ENCODE measurements around the gene PPM1L. TPM values are rescaled to one million over a fixed set of nuclear protein-coding genes. Genes with fewer than 3 reads are reported as not detected.
"Not testable (repeated sequence)": the region's sequence is repeated elsewhere in the genome, so short reads cannot be mapped to it uniquely, and the experiment has no call there.

PPM1L gene
- total RNA-seq, 1 donor from 2014 or later: 2.7 TPM

DNA sequence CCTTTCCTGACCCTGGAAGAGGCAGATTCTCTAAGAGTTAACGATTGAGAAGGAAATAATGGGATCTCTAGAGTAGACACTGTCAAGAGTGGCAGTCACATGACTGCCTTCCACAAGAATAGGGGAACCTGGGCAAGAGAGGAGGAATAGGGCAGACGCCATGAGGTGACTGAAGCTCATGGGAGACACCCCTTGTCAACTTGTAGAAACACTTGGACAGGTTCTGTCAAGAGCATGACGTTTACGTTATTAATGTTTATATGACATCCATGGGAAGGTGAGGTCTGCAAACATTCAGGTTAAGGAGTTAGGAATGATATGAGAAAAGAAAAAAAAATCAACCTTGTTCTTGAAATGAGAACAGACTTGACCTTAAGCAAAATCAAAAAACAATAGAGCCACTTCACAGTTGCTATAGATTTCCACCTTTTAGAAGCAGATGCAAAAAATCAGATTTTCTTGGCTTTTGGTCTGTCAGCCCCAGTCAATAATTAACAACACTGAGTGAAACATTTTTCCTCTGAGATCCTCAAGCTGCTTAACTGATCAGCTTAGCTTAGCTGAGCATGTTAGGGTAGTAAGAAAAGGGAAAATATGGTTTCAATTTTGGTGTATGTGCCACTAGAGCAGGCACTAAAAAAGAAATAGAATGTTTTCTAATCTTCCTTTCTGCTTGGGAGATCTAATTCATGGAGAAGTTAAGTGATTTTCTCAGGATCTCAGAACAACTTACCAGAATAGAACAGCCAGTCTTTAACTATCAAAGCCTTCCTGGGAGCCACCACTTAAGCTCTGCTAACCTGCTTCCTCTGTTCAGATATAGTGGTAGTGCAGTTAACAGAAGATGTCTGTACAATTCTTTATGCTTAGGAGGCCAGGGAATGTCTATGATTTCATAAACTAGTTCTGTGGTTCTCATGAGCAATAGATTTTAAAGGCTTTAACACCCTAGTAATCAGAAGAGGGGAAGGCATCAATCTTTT, 232.2 kb downstream of the PPM1L start:
- Mint-ChIP-seq H3K9me3 (no peaks in the 10 kb centered on the region), H3K4me1 (no peaks in the 10 kb centered on the region), H3K36me3 (ENCODE audit: low read depth) (no peaks in the 10 kb centered on the region), H3K27me3 (no peaks in the 10 kb centered on the region), H3K27ac (no peak overlapping the region), H3K4me3 (no peak overlapping the region)
- DNase-seq: no peak
- intact Hi-C loops (cut with micrococcal nuclease): no loop called here

DNA sequence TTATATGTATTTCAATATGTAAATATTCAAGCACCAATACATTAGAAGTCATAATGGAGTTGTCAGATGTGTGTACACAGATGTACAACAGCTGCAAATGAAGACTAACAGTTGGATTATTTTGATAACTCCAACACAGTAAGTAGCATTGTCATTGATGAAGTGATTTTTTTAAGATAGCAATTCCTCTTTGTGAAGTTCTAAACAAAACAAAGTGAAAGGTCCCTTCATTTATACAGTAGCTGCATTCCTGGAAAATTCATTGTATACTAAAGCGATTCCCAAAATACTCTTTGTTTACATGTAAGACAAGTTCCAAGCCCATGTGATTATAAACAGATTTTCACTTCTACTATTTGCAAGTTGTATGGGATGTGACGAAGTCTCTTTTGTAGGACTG, 234.4 kb downstream of the PPM1L start:
- Mint-ChIP-seq H3K36me3 (ENCODE audit: low read depth) (no peaks in the 10 kb centered on the region), H3K4me1 (no peaks in the 10 kb centered on the region), H3K27ac (no peak overlapping the region), H3K9me3 (no peaks in the 10 kb centered on the region), H3K4me3 (no peak overlapping the region), H3K27me3 (no peaks in the 10 kb centered on the region)
- DNase-seq: no peak
- intact Hi-C loops (cut with micrococcal nuclease): no loop called here

DNA sequence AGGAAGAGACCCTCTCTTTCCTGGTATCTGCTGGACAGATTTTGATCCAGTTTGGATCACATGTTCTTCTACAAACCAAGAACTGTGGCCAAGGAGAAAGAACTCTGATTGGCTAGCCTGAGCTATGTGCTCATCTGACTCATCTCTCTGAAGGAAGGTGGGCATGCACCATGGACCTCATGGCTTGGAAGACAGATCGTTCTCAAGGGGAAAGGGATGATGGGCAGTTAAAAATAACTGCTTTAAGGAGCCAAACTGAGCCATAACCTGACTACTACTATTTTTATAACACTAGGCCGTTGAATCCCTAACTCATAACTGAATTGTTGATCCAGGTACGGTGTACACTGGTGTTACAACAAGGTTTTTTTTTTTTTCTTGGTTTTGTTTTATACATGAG, 236.7 kb downstream of the PPM1L start:
- no peak for DNase-seq
- H3K36me3 Mint-ChIP-seq (ENCODE audit: low read depth): no peaks in the 10 kb centered on the region
- intact Hi-C loops (cut with micrococcal nuclease): no loop called here
- no peak overlapping the region for H3K4me3 Mint-ChIP-seq
- no peak overlapping the region for H3K27ac Mint-ChIP-seq
- H3K27me3 Mint-ChIP-seq: peaks cover 3% of the 10 kb centered on the region
- peaks cover 4% of the 10 kb centered on the region for H3K9me3 Mint-ChIP-seq
- no peaks in the 10 kb centered on the region for H3K4me1 Mint-ChIP-seq

DNA sequence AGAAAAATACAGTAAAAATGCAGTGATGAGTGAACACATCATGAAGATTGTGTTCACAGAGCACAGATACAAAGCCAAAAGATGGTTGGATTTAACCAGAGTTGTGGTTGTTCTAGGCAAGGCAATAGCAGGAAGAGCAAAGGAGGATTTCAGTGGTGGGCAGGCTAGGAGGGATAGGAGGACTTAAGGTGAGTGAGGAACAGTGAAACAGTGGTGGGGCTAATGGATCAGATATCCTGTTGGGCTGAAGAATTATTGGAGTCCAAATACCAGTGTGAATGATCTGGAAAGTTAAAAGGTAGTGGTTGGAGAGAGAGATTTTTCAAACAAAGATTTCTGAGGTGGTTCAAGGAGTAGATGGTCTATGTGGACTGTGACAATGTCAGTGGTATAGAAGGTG, 240.8 kb downstream of the PPM1L start:
- Mint-ChIP-seq H3K36me3 (ENCODE audit: low read depth) (no peaks in the 10 kb centered on the region), H3K27me3 (peaks cover 3% of the 10 kb centered on the region), H3K9me3 (peaks cover 4% of the 10 kb centered on the region), H3K4me3 (no peak overlapping the region), H3K4me1 (peaks cover 4% of the 10 kb centered on the region), H3K27ac (no peak overlapping the region)
- DNase-seq: no peak
- intact Hi-C loops (cut with micrococcal nuclease): no loop called here

DNA sequence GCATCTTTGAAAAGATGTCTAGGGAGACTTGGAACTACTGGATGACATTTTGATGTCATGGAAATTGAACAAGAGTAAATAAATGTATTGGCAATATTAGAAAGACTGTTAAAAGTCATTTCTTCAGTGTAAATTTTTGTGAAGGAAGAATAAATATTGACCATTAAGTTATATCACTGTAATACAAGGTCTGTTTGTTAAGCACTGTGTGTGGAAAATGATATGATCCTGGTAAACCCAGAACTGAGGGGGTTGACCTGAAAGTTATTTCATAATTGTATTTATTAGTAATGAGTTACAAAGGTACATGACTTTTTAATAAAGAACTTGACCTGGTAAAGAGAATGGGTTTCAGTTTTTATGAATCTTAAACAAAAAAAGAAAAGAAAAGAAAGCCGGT, 242.6 kb downstream of the PPM1L start:
- no peak for DNase-seq
- peaks cover 4% of the 10 kb centered on the region for H3K9me3 Mint-ChIP-seq
- no peaks in the 10 kb centered on the region for H3K36me3 Mint-ChIP-seq (ENCODE audit: low read depth)
- intact Hi-C loops (cut with micrococcal nuclease): no loop called here
- no peak overlapping the region for H3K4me3 Mint-ChIP-seq
- peaks cover 3% of the 10 kb centered on the region for H3K27me3 Mint-ChIP-seq
- peaks cover 4% of the 10 kb centered on the region for H3K4me1 Mint-ChIP-seq
- no peak overlapping the region for H3K27ac Mint-ChIP-seq

DNA sequence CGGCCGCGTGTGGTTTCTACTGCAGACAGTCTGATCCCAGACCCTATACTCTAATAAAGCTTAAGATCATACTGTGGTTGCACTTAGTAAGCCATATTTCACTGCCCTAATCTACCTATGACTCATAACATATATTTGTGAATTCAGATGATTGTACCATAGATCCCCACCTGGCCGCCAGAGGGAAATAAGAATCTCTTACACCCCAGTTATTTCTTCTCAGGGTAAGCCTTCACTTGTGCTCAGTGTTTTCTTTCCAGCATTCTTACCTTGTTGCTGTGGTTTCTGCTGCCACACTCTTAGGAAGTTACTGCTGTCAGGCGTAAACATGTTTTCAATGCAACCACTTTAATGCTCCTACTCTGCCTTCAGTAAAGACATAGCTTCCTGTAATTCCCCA, 243.2 kb downstream of the PPM1L start:
- intact Hi-C loops (cut with micrococcal nuclease): no loop called here
- H3K4me3 Mint-ChIP-seq: no peak overlapping the region
- no peak overlapping the region for H3K27ac Mint-ChIP-seq
- no peaks in the 10 kb centered on the region for H3K36me3 Mint-ChIP-seq (ENCODE audit: low read depth)
- DNase-seq: no peak
- H3K27me3 Mint-ChIP-seq: peaks cover 3% of the 10 kb centered on the region
- peaks cover 4% of the 10 kb centered on the region for H3K9me3 Mint-ChIP-seq
- peaks cover 4% of the 10 kb centered on the region for H3K4me1 Mint-ChIP-seq

DNA sequence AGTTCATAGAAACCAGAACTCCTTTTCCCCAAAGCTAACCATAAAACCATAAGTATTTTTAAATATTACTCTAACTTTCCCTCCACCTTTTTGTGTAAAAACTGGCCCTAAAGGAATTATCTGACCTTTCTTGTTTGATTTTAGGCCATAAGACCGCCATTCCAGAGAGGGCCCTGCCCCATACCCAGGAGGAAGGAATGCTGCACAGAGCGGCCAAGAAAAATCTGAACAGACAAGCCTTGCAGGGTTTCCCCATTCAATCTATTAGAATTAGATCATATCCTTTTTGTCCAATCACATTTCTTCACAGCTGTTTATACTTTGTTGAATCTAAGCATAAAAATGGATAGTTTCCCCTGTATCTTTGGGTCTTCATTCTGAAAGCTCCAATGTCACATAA, 252.1 kb downstream of the PPM1L start:
- intact Hi-C loops (cut with micrococcal nuclease): no loop called here
- no peak for DNase-seq
- Mint-ChIP-seq H3K27ac (no peak overlapping the region), H3K9me3 (peaks cover 20% of the 10 kb centered on the region), H3K4me1 (no peaks in the 10 kb centered on the region), H3K27me3 (peaks cover under 1% of the 10 kb centered on the region), H3K4me3 (no peak overlapping the region), H3K36me3 (ENCODE audit: low read depth) (no peaks in the 10 kb centered on the region)

DNA sequence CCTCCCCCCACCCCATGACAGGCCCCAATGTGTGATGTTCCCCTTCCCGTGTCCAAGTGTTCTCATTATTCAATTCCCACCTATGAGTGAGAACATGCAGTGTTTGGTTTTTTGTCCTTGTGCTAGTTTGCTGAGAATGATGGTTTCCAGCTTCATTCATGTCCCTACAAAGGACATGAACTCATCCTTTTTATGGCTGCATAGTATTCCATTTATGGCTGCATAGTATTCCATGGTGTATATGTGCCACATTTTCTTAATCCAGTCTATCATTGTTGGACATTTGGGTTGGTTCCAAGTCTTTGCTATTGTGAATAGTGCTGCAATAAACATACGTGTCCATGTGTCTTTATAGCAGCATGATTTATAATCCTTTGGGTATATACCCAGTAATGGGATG, 254.1 kb downstream of the PPM1L start:
- H3K9me3 Mint-ChIP-seq: peaks cover 19% of the 10 kb centered on the region
- H3K27ac Mint-ChIP-seq; H3K36me3 Mint-ChIP-seq (ENCODE audit: low read depth); DNase-seq; H3K4me3 Mint-ChIP-seq; H3K27me3 Mint-ChIP-seq; H3K4me1 Mint-ChIP-seq; intact Hi-C loops (cut with micrococcal nuclease): not testable (repeated sequence)

DNA sequence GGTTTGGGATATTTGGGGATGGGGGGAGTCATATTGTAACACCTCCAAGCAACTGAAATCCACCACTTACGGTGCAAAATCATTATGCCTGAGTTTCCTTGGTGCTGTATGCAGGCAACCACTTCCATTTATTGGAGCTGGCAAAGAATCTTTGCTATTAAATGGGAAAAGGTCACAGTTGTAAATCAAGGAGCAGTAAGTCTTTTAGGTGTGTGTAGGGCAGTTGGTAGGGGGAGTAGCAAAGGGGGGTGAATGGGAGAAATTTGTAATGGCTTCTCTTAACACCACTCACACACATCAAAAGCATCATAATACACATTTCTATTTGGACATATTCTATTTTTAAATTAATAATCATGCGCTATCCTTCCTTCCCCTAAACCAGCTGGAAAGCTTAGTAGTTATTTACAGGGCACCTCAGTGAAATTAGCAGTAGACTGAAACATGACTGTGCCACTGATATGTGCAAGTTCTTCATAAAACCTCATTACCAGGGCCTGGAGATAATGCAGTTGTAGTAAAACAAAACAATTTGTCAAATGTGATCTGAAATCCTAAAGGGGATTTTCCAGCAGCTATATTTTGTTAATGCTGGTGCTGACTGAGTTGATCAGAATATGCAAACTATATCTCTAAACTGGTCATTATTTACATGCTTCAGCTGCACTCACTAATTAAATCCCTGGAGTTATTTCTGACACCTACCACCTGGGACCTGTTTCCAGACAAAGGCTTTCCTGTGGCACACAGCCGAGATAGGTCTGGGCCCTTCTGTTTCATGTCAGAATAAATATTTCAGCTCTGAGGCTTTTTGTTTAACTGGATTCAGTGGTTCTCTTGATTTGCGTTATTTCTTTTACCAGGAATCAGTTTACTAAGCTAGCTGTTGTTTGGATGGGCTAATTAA, 259.1 kb downstream of the PPM1L start:
- Mint-ChIP-seq H3K36me3 (ENCODE audit: low read depth) (no peaks in the 10 kb centered on the region), H3K27ac (no peak overlapping the region), H3K4me1 (no peaks in the 10 kb centered on the region), H3K27me3 (peaks cover 7% of the 10 kb centered on the region), H3K9me3 (peaks cover 9% of the 10 kb centered on the region), H3K4me3 (no peak overlapping the region)
- intact Hi-C loops (cut with micrococcal nuclease): no loop called here
- no peak for DNase-seq

DNA sequence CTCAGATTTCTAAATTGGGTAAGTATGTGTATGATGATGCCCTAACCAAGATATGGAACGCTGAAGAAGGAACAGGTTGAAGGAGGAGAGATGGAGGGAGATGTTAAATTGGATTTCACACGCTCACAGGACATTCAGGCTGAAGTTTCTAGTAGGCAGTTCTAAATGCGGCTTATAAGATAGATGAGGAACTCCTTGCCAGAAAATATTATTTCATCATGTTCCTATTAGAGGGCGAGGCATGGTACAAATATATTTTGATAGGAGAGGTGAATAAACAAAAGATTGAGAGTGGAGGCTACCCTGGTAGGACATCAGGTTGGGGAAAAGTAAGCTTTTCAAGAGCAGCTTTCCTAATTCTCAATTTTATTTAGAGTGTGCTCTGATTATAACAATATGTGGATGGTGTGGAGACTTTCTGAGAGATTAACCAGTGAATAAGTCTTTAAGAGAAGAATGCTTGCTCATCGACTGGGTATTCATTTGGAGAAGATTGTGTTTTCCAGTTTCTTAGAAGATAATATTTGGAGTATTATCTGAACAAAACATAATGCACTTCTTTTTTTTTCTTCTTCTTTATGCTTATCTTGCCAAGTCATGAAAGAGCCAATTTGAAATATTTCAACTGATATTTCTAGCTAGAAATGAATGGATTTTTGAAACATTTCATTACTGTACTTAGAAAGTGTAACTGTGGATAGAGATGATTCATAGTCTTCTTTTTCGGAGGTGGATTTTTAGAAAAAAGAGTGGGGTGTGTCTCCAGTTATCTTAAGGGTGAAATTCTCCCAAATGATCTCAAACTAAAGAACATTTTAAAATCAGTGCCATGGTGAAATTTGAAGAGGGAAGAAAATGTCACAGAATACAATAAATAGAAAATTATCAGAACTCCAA, 260.6 kb downstream of the PPM1L start:
- Mint-ChIP-seq H3K36me3 (ENCODE audit: low read depth) (no peaks in the 10 kb centered on the region), H3K27ac (no peak overlapping the region), H3K27me3 (peaks cover 10% of the 10 kb centered on the region), H3K9me3 (peaks cover 9% of the 10 kb centered on the region), H3K4me1 (no peaks in the 10 kb centered on the region), H3K4me3 (no peak overlapping the region)
- intact Hi-C loops (cut with micrococcal nuclease): no loop called here
- DNase-seq: no peak

DNA sequence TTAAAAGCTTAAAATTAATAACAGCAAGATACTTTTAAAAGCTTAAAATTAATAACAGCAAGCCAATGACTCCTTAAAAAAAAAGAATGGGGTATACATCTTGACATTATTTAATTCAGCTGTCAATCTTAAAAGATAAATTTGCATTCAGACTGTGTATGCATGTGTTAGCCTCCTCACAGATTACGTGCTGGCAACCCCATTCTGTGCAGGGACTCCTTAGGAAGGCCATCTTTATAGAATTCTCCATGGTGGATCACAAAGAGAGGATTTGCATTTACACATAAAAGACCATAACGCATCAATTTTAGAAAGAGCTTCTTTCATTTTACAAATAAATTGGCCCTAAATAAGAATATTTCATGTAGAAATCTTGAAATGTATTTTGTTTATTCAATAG, 261.9 kb downstream of the PPM1L start:
- Mint-ChIP-seq H3K4me1 (no peaks in the 10 kb centered on the region), H3K9me3 (peaks cover 7% of the 10 kb centered on the region), H3K27me3 (peaks cover 10% of the 10 kb centered on the region), H3K27ac (no peak overlapping the region), H3K36me3 (ENCODE audit: low read depth) (no peaks in the 10 kb centered on the region), H3K4me3 (no peak overlapping the region)
- intact Hi-C loops (cut with micrococcal nuclease): no loop called here
- DNase-seq: no peak

DNA sequence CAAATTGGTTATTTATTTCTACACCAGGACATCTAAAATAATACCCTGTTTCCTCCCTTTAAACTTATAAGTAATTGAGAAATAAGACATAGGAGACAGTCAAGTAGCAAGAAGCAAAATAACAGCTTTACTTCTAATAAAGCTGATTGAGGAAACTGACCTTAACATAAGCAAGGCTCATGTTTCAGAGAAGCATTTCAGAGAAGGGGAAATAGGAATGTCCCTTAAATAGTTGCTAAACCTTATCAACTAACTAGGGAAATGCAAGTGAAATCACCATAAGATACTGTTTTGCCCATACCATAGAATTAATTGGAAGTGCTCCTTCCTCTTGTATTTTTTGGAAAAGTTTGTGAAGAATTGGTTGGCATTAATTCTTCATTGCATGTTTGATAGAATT, 264.2 kb downstream of the PPM1L start:
- Mint-ChIP-seq H3K27me3 (peaks cover 7% of the 10 kb centered on the region), H3K27ac (no peak overlapping the region), H3K4me3 (no peak overlapping the region), H3K4me1 (no peaks in the 10 kb centered on the region), H3K36me3 (ENCODE audit: low read depth) (no peaks in the 10 kb centered on the region), H3K9me3 (peaks cover 11% of the 10 kb centered on the region)
- intact Hi-C loops (cut with micrococcal nuclease): no loop called here
- no peak for DNase-seq

DNA sequence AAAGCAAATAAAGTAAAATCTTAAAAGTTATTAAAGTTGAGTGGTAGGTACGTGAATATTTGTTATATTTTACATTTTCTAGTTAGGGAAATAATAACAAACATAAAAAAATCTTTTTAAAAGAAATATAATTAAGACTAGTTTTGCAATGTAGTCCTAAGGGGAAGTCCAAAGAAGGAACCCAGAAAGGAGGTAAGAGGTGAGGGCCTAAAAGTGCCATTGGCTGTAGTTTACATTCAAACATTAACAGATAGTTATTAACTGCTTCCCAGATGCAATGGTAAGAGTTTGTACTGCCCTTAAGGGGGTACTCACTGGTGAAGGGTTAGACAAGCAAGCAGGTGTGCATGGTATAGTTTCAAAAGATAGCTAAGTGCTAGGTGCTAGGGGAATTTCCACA, 269.9 kb downstream of the PPM1L start:
- H3K4me3 Mint-ChIP-seq: no peak overlapping the region
- intact Hi-C loops (cut with micrococcal nuclease): no loop called here
- H3K36me3 Mint-ChIP-seq (ENCODE audit: low read depth): no peaks in the 10 kb centered on the region
- H3K4me1 Mint-ChIP-seq: no peaks in the 10 kb centered on the region
- no peak overlapping the region for H3K27ac Mint-ChIP-seq
- no peak for DNase-seq
- H3K9me3 Mint-ChIP-seq: peaks cover 11% of the 10 kb centered on the region
- H3K27me3 Mint-ChIP-seq: peaks cover 3% of the 10 kb centered on the region
